PC-9 (cell line): ENCODE measurements around the gene MYH11.

Experiments used
- CTCF ChIP-seq: fragments of 200-600 bp; sonication (generic); conservative IDR thresholded peaks from 2 replicates; pipeline ENCODE4 v1.6.1; 2017; ENCODE audit warnings: mixed run types, antibody characterized with exemption, mild to moderate bottlenecking, moderate library complexity
- EZH2 ChIP-seq: fragments of 200-600 bp; sonication (generic); IDR thresholded peaks from 2 replicates; pipeline ENCODE4 v1.8.0; 2017; ENCODE audit warnings: antibody characterized with exemption, low read depth

- peak; percentile 81 for TF ChIP-seq CTCF
- TF ChIP-seq EZH2: no peak
Measured at GRCh38 chr16:15874745-15875314, 18.0 kb upstream of the MYH11 start.
